HFFc6 (cell line): Measurements from ENCODE around the gene EPAS1. TPM values are rescaled to one million over a fixed set of nuclear protein-coding genes. Genes with fewer than 3 reads are reported as not detected.

Source experiments
- DNase-seq: peaks from one replicate; pipeline ENCODE4 v3.0.0-alpha.2; 2018
- H3K27ac Mint-ChIP-seq: 2 replicates; pipeline ENCODE4 v1.8.0; 2020; ENCODE audit warnings: mild to moderate bottlenecking, mixed read lengths
- H3K27me3 Mint-ChIP-seq: 2 replicates; pipeline ENCODE4 v1.8.0; 2021; ENCODE audit warnings: mild to moderate bottlenecking, moderate library complexity, mixed read lengths; ENCODE audit not compliant: insufficient read depth
- H3K36me3 Mint-ChIP-seq: 2 replicates; pipeline ENCODE4 v1.8.0; 2021; ENCODE audit warnings: low read depth, mixed read lengths
- H3K4me1 Mint-ChIP-seq: 2 replicates; pipeline ENCODE4 v1.8.0; 2020; ENCODE audit warnings: low read depth, mixed read lengths
- H3K4me3 Mint-ChIP-seq: 2 replicates; pipeline ENCODE4 v1.8.0; 2020; ENCODE audit warnings: mild to moderate bottlenecking, moderate library complexity, mixed read lengths
- H3K9me3 Mint-ChIP-seq: 2 replicates; pipeline ENCODE4 v1.8.0; 2020; ENCODE audit warnings: mild to moderate bottlenecking, mixed read lengths
- CTCF ChIP-seq: fragments of 200-600 bp; sonication (generic); IDR thresholded peaks from 2 replicates; pipeline ENCODE4 v1.5.0; 2021; ENCODE audit warnings: antibody characterized with exemption, mild to moderate bottlenecking
- total RNA-seq, 6 experiments: library from RNA; stranded (reverse); fragmentation: NEBNext Ultra II Directional; extraction: Animal tissue kit (Norgen Biotek cat#: 25700); gene quantifications; 2 replicates in 1 of 6; 3 replicates in 5 of 6; pipeline ENCODE4 v1.2.3, GENCODE V29; 2021

The EPAS1 gene
- total RNA-seq, 6 experiments from 2014 or later: 93.5 to 115 (median 101) TPM

GRCh38 chr2:46296216-46296839 is 879 bp upstream of the EPAS1 start:
- H3K36me3 Mint-ChIP-seq: no peaks in the 10 kb centered on the region; the same call in 1 of the 2 replicates
- TF ChIP-seq CTCF: no peak
- H3K4me1 Mint-ChIP-seq: peaks cover 19% of the 10 kb centered on the region
- H3K4me3 Mint-ChIP-seq: peak overlapping the region; percentile 71
- H3K9me3 Mint-ChIP-seq: no peaks in the 10 kb centered on the region
- no peak for DNase-seq
- peaks cover 3% of the 10 kb centered on the region for H3K27me3 Mint-ChIP-seq
- H3K27ac Mint-ChIP-seq: no peak overlapping the region

DNA sequence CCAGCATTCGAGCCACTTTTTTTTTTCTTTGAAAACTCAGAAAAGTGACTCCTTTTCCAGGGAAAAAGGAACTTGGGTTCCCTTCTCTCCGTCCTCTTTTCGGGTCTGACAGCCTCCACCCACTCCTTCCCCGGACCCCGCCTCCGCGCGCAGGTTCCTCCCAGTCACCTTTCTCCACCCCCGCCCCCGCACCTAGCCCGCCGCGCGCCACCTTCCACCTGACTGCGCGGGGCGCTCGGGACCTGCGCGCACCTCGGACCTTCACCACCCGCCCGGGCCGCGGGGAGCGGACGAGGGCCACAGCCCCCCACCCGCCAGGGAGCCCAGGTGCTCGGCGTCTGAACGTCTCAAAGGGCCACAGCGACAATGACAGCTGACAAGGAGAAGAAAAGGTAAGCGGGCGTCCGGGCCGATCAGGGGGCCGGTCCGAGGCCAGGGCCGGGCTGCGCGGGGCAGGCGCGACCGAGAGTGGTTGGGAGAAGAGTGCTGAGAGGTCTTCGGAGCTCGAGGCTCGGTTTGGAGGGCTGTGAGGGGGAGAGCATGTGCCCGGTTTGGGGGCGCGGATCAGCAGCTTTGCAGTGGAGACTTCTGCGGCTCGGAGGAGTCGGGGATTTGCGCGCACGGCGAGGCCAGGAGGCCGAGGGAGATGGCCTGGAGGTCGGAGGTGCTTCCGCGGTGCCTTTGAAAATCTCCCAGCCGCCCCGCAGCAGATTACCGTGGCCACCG is 502 bp downstream of the EPAS1 start:
- no peaks in the 10 kb centered on the region; the same call in 1 of the 2 replicates for H3K27me3 Mint-ChIP-seq
- no peaks in the 10 kb centered on the region for H3K9me3 Mint-ChIP-seq
- H3K4me1 Mint-ChIP-seq: peaks cover 19% of the 10 kb centered on the region
- peak overlapping the region; percentile 89 for H3K27ac Mint-ChIP-seq
- no peak for DNase-seq
- peak; percentile 13; the same call in 1 of the 2 replicates for TF ChIP-seq CTCF
- H3K4me3 Mint-ChIP-seq: peak overlapping the region; percentile 94
- H3K36me3 Mint-ChIP-seq: no peaks in the 10 kb centered on the region

DNA sequence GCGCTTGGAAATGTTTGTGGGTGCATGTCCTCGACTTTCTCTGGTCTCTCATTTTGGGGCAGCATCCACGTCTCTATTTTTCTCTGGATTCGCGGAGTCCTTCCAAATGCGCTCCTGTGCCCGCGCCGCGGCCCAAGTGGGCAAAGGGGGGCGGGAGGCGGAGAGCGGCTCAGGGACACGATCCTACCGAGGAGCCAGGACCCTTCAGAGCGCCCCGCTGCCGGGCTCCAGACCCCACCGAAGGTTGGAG is 990 bp downstream of the EPAS1 start:
- Mint-ChIP-seq H3K36me3 (no peaks in the 10 kb centered on the region), H3K4me1 (peaks cover 20% of the 10 kb centered on the region), H3K27ac (peak overlapping the region; percentile 89), H3K27me3 (no peaks in the 10 kb centered on the region; the same call in 1 of the 2 replicates), H3K4me3 (peak overlapping the region; percentile 94), H3K9me3 (no peaks in the 10 kb centered on the region)
- no peak for TF ChIP-seq CTCF
- no peak for DNase-seq

GRCh38 chr2:46298522-46299353 is 1.5 kb downstream of the EPAS1 start:
- Mint-ChIP-seq H3K27ac (peak overlapping the region; percentile 89), H3K27me3 (no peaks in the 10 kb centered on the region; the same call in 1 of the 2 replicates), H3K36me3 (no peaks in the 10 kb centered on the region), H3K9me3 (no peaks in the 10 kb centered on the region), H3K4me1 (peaks cover 26% of the 10 kb centered on the region), H3K4me3 (peak overlapping the region; percentile 94)
- TF ChIP-seq CTCF: peak; percentile 69
- DNase-seq: peak; percentile 42

DNA sequence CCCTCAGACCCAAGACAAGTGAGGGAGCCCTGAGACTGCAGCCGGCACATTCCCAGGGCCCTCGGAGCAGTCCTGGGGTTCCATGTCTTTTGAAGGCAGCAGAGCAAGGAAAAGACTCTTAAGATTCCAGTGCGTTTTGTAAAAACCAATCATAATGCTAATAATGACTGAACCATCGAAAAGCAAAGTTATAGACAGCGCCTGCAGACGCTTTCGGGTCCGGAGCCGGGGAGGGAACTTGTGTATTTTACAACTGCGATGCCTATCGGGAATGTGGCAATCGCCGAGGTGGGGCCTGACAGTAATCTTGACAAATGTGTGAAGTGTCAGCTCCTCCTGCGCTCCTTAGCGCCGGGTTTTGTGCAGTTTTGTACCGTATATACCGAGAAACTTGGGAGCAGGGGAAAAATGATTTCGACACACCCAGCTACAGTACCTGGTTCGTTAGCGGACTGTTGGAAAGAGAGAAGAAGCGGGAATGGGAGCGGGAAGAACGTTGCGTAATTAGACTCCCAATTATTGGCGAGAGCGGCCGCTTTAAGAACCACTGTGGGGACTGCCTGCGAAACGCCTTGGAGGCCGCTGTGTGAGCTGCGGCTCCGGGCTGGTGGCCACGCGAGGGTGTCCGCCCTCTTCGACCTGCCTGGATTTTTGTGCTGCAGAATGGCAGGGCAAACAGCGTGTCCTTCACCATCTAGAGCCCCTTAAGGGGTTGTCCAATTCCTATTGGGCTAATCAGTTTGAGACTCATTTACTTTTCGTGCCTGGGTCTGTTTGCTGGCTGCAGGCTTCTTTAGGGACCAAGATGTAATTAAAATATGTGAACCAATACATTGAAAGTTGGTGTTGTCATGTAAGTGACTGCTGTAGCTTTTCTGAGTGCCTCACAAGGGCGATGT is 2.4 kb downstream of the EPAS1 start:
- Mint-ChIP-seq H3K27ac (peak overlapping the region; percentile 89), H3K9me3 (no peaks in the 10 kb centered on the region), H3K4me3 (peak overlapping the region; percentile 94), H3K27me3 (no peaks in the 10 kb centered on the region; the same call in 1 of the 2 replicates), H3K36me3 (peaks cover 2% of the 10 kb centered on the region), H3K4me1 (peaks cover 34% of the 10 kb centered on the region)
- peak; percentile 64 for DNase-seq
- TF ChIP-seq CTCF: no peak; the same call in 1 of the 2 replicates
